ENCODE results near the gene RXRA. TPM values are rescaled to one million over a fixed set of nuclear protein-coding genes. Genes with fewer than 3 reads are reported as not detected.
A peak's percentile ranks its signal among the peaks of the same experiment; 100 is the strongest.

Gene RXRA
- total and polyA plus RNA-seq, 2 of the 13 experiments (the other 11 are each of a cell fraction or from before 2014, with no cell fraction given) = 18.9 to 29.2 TPM

- Histone ChIP-seq H4K20me1 (ENCODE audit: insufficient read depth, low read length) (no peaks in the 10 kb centered on the region), H3K27ac (ENCODE audit: extremely low read length, insufficient read depth, low read length) (peak overlapping the region; percentile 45), H3K4me2 (ENCODE audit: low read depth, low read length) (peak overlapping the region; percentile 71), H3K79me2 (ENCODE audit: insufficient read depth, low read length) (no peaks in the 10 kb centered on the region), H3K9ac (ENCODE audit: insufficient read depth, low read depth, low read length) (no peak overlapping the region; the same call in 1 of the 2 replicates), H3K9me3 (ENCODE audit: low read length) (no peaks in the 10 kb centered on the region), H3K36me3 (replicated peaks in 1 of 2; ENCODE audit: control insufficient read depth in 1 of 2, insufficient read depth in 2 of 2, low read length in 2 of 2) (no peaks in the 10 kb centered on the region), H3K4me1 (ENCODE audit: insufficient read depth, low read length) (peaks cover 73% of the 10 kb centered on the region), H3K27me3 (ENCODE audit: control insufficient read depth in 1 of 2, insufficient read depth in 2 of 2, low read length in 2 of 2) (peaks cover 12 to 22% of the 10 kb centered on the region in 2 experiments; a peak in 4 of 5 replicates), H3K4me3 (replicated peaks in 1 of 3; ENCODE audit: insufficient read depth in 1 of 3, low read depth in 2 of 3, low read length in 3 of 3) (peak overlapping the region; percentile 13 to 57 (median 28); a peak in 4 of 6 replicates), H2AFZ (ENCODE audit: low read length) (no peak overlapping the region)
- FAIRE-seq = no peak
- ChIA-PET POLR2A (interaction anchor here (2.6 to 4.2 kb wide), 2 partner anchors 7 to 60 kb away, joined by 6 to 28 read pairs; no protein-coding TSS in a partner anchor), CTCF (ENCODE audit: low intra/inter-chr PET ratio, low total read pairs) (no interaction called here)
- ATAC-seq = no peak
- no TSS peak for BruUV-seq (replicated peaks)
- DNase-seq (ENCODE audit: low spot score) = no peak
- TF ChIP-seq ZNF232 (CRISPR knock-in tag; IDR thresholded peaks at IDR 0.05; ENCODE audit: borderline replicate concordance) (no peak), POGZ (CRISPR knock-in tag; IDR thresholded peaks at IDR 0.05) (no peak)
- TF ChIP-seq, protein P1, sequence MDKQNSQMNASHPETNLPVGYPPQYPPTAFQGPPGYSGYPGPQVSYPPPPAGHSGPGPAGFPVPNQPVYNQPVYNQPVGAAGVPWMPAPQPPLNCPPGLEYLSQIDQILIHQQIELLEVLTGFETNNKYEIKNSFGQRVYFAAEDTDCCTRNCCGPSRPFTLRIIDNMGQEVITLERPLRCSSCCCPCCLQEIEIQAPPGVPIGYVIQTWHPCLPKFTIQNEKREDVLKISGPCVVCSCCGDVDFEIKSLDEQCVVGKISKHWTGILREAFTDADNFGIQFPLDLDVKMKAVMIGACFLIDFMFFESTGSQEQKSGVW (CRISPR knock-in tag; IDR thresholded peaks at IDR 0.05; ENCODE audit: borderline replicate concordance) = no peak
- intact Hi-C loops (cut with micrococcal nuclease; ENCODE audit: unreplicated experiment) = loop anchor here (5.0 to 10.0 kb wide), 2 partner anchors 54 to 147 kb away; no protein-coding TSS in a partner anchor
- in situ Hi-C loops (cut with HindIII; ENCODE audit: extremely low pct_ligation_motif_present, low pct_unique_long_range_greater_than_20kb) = loop anchor here (10.0 kb wide), 1 partner anchor 157 kb away; the partner anchor contains the start of gene RNU6ATAC
- WGBS (ENCODE audit: low lambda C conversion rate) = 56% methylated on average over 7 of the region's 10 CpGs
These were observed 4.7 kb upstream of the RXRA start for GRCh38 chr9:134321531-134321930.

DNA sequence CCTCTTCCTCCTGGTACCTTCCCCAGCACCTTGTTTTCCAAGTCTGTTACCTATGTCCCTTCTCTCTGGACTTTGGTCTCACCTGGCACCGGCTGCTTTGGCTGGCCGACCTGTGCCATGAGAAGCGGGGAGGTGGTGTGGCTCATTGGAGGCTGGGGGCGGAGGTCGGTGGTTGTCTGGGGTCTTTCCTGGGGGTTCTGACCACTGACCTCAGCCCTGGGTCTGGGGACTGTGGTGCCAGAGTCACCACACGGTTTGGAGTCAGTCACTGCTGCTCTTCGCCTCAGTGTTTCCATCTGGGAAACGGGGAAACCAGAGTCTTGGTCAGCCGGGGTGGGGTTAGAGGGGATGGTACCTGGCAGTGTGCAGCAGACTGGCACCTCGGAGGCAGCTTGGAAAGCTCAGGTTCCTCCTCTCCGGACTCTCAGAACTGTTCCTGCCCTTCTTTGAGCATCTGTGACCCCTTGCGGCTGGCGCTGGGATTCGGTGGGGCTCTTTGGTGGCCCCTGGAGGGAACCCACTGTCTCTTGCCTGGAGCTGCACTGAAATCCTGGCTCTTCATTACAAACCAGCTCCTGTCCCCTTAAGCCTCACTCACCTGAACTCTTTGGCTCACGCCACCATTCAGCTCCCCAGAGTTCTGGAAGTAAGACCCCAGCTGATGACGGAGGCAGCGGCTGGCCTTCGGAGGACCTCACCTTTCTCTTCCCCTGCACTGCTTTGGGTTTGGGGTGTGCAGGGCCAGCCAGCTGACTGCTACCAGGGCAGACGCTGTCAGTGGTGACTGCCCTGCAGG is 4.1 kb upstream of the RXRA start:
- no peaks in the 10 kb centered on the region for H3K36me3 ChIP-seq (replicated peaks in 1 of 2; ENCODE audit: control insufficient read depth in 1 of 2, insufficient read depth in 2 of 2, low read length in 2 of 2)
- H3K27me3 ChIP-seq (ENCODE audit: control insufficient read depth in 1 of 2, insufficient read depth in 2 of 2, low read length in 2 of 2) = peaks cover 8 to 16% of the 10 kb centered on the region in 2 experiments; a peak in 4 of 5 replicates
- FAIRE-seq (no peak), ATAC-seq (no peak), DNase-seq (ENCODE audit: low spot score) (no peak)
- intact Hi-C loops (cut with micrococcal nuclease; ENCODE audit: unreplicated experiment) (loop anchor here (5.0 to 10.0 kb wide), 2 partner anchors 55 to 147 kb away; no protein-coding TSS in a partner anchor), in situ Hi-C loops (cut with HindIII; ENCODE audit: extremely low pct_ligation_motif_present, low pct_unique_long_range_greater_than_20kb) (loop anchor here (10.0 kb wide), 1 partner anchor 157 kb away; the partner anchor contains the start of gene RNU6ATAC)
- WGBS (ENCODE audit: low lambda C conversion rate) = 44% methylated on average over 12 of the region's 19 CpGs
- ChIA-PET POLR2A (interaction anchor here (1.4 to 2.6 kb wide), 2 partner anchors 11 to 61 kb away, joined by 4 to 6 read pairs; no protein-coding TSS in a partner anchor), CTCF (ENCODE audit: low intra/inter-chr PET ratio, low total read pairs) (no interaction called here)
- H3K4me2 ChIP-seq (ENCODE audit: low read depth, low read length) = peak overlapping the region; percentile 71
- H2AFZ ChIP-seq (ENCODE audit: low read length) = no peak overlapping the region
- no peak overlapping the region for H3K27ac ChIP-seq (ENCODE audit: extremely low read length, insufficient read depth, low read length)
- H3K9ac ChIP-seq (ENCODE audit: insufficient read depth, low read depth, low read length) = no peak overlapping the region
- H3K4me3 ChIP-seq (replicated peaks in 1 of 3; ENCODE audit: insufficient read depth in 1 of 3, low read depth in 2 of 3, low read length in 3 of 3) = peak overlapping the region in 1 of 3 experiments; percentile 57; a peak in 2 of 6 replicates
- no TSS peak for BruUV-seq (replicated peaks)
- H3K79me2 ChIP-seq (ENCODE audit: insufficient read depth, low read length) = peaks cover 3% of the 10 kb centered on the region
- peaks cover 73% of the 10 kb centered on the region for H3K4me1 ChIP-seq (ENCODE audit: insufficient read depth, low read length)
- no peaks in the 10 kb centered on the region for H3K9me3 ChIP-seq (ENCODE audit: low read length)
- H4K20me1 ChIP-seq (ENCODE audit: insufficient read depth, low read length) = no peaks in the 10 kb centered on the region
- TF ChIP-seq HES4 (CRISPR knock-in tag; IDR thresholded peaks at IDR 0.05; ENCODE audit: borderline replicate concordance) = no peak
- TF ChIP-seq TP53 (CRISPR knock-in tag; conservative IDR thresholded peaks at IDR 0.05) = no peak
- TF ChIP-seq ZNF17 (CRISPR knock-in tag; IDR thresholded peaks at IDR 0.05) = no peak
- peak; percentile 15; the same call in 1 of the 2 replicates for TF ChIP-seq STAG1 (CRISPR knock-in tag; IDR thresholded peaks at IDR 0.05)
- TF ChIP-seq ZNF432 (CRISPR knock-in tag; IDR thresholded peaks at IDR 0.05; ENCODE audit: borderline replicate concordance) = no peak
- no peak for TF ChIP-seq RCOR2 (CRISPR knock-in tag; IDR thresholded peaks at IDR 0.05)
- TF ChIP-seq ZNF687 (CRISPR knock-in tag; IDR thresholded peaks at IDR 0.05) = 0 out of 2 replicates have a peak, but pooled peaks have one; percentile 21
- no peak for TF ChIP-seq REXO4 (CRISPR knock-in tag; IDR thresholded peaks at IDR 0.05; ENCODE audit: borderline replicate concordance)
